ENCODE measurements around the gene ZNF23. TPM values are rescaled to one million over a fixed set of nuclear protein-coding genes. Genes with fewer than 3 reads are reported as not detected.

ZNF23 gene
- total RNA-seq, 1 donor from 2014 or later: 10.5 TPM

DNA sequence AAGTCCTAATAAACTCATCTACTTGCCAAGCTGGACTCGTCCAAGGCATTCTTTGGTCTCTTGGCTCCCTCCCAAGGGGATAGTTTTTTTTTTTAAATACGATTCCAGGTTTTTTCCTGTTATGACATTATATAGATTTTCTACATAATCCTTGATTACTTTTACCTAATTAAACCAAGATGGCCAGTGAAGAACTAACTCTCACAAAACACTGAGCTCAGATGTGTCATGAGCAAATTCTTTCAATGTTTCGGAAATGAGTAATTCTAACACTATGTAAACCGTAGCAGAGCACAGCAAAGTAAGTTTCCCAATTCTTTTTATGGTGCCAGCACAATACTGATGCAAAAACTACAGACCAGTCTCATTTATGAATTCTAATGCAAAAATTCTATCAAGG is 1.8 kb downstream of the ZNF23 start:
- H3K27ac Mint-ChIP-seq (ENCODE audit: unreplicated experiment): peak overlapping the region; percentile 9
- no peaks in the 10 kb centered on the region for H3K9me3 Mint-ChIP-seq (ENCODE audit: unreplicated experiment)
- TF ChIP-seq, protein P1, sequence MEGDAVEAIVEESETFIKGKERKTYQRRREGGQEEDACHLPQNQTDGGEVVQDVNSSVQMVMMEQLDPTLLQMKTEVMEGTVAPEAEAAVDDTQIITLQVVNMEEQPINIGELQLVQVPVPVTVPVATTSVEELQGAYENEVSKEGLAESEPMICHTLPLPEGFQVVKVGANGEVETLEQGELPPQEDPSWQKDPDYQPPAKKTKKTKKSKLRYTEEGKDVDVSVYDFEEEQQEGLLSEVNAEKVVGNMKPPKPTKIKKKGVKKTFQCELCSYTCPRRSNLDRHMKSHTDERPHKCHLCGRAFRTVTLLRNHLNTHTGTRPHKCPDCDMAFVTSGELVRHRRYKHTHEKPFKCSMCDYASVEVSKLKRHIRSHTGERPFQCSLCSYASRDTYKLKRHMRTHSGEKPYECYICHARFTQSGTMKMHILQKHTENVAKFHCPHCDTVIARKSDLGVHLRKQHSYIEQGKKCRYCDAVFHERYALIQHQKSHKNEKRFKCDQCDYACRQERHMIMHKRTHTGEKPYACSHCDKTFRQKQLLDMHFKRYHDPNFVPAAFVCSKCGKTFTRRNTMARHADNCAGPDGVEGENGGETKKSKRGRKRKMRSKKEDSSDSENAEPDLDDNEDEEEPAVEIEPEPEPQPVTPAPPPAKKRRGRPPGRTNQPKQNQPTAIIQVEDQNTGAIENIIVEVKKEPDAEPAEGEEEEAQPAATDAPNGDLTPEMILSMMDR (IDR thresholded peaks at IDR 0.05): no peak
- peaks cover 16% of the 10 kb centered on the region for H3K36me3 Mint-ChIP-seq (ENCODE audit: unreplicated experiment)
- H3K27me3 Mint-ChIP-seq (ENCODE audit: unreplicated experiment): no peaks in the 10 kb centered on the region
- DNase-seq (ENCODE audit: extremely low spot score, unreplicated experiment): no peak
- H3K4me3 Mint-ChIP-seq (ENCODE audit: unreplicated experiment): peak overlapping the region; percentile 51
- peaks cover 23% of the 10 kb centered on the region for H3K4me1 Mint-ChIP-seq (ENCODE audit: unreplicated experiment)

DNA sequence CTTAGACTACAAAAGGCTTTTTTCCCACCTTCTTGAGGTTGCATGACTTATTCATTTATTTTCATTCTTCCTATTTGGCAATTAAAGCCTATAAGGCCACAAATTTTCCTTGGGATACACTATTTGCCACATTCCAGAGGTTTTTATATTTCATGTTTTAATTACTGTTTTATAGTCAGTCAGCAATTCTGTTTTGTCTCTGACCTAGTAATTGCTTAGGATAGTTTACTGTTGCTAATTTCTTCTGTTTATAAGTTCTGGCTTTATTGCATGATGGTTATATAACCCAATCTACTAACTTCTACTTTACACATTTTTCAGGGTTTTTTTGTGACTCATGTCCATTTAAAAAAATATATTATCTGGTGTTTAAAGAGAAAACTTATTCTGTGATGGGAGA is 2.5 kb downstream of the ZNF23 start:
- Mint-ChIP-seq H3K27ac (ENCODE audit: unreplicated experiment) (no peak overlapping the region), H3K4me1 (ENCODE audit: unreplicated experiment) (peaks cover 23% of the 10 kb centered on the region), H3K9me3 (ENCODE audit: unreplicated experiment) (peaks cover 6% of the 10 kb centered on the region), H3K4me3 (ENCODE audit: unreplicated experiment) (no peak overlapping the region), H3K36me3 (ENCODE audit: unreplicated experiment) (peaks cover 23% of the 10 kb centered on the region), H3K27me3 (ENCODE audit: unreplicated experiment) (no peaks in the 10 kb centered on the region)
- DNase-seq (ENCODE audit: extremely low spot score, unreplicated experiment): no peak
- TF ChIP-seq, protein P1 (IDR thresholded peaks at IDR 0.05): no peak

DNA sequence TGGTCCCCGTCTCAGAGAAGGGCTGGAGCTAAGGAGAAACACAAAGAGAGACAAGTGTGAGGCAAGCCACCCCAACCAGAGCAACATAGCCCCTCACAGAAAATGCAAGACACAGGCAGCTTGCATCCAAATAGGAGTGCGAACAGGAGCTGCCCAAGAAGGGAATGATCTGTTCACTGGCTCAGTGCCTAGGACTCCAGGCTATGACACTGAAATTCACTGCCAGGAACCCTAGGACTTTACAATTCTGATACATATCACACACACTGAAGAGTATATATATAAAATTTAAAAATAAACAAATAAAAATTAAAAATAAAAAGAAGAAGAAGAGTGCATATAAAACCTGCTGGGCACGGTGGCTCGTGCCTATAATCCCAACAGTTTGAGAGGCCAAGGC is 5.2 kb downstream of the ZNF23 start:
- peaks cover 21% of the 10 kb centered on the region for H3K9me3 Mint-ChIP-seq (ENCODE audit: unreplicated experiment)
- DNase-seq (ENCODE audit: extremely low spot score, unreplicated experiment): no peak
- TF ChIP-seq, protein P1 (IDR thresholded peaks at IDR 0.05): no peak
- H3K36me3 Mint-ChIP-seq (ENCODE audit: unreplicated experiment): peaks cover 49% of the 10 kb centered on the region
- no peaks in the 10 kb centered on the region for H3K27me3 Mint-ChIP-seq (ENCODE audit: unreplicated experiment)
- no peak overlapping the region for H3K27ac Mint-ChIP-seq (ENCODE audit: unreplicated experiment)
- no peak overlapping the region for H3K4me3 Mint-ChIP-seq (ENCODE audit: unreplicated experiment)
- peaks cover 16% of the 10 kb centered on the region for H3K4me1 Mint-ChIP-seq (ENCODE audit: unreplicated experiment)

DNA sequence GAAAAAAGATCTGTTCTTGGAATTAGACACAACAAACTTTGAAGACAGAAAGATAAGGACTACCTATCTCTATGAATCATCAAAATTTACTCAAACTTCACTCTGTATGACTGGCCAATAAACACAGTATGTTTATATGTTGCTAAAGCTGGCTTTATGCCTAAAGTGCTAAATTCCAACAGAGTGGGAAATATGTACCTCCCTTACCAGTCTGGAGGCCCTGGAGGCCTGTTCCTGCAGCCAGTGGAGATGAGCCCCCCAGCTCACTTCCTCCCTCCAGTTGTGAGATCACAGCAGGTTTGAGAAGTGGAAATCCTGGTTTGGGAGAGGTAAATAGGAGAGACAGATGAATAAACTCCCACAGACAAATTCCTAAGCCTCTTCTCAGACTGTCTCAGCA is 9.0 kb downstream of the ZNF23 start:
- no peak overlapping the region for H3K27ac Mint-ChIP-seq (ENCODE audit: unreplicated experiment)
- no peak overlapping the region for H3K4me3 Mint-ChIP-seq (ENCODE audit: unreplicated experiment)
- DNase-seq (ENCODE audit: extremely low spot score, unreplicated experiment): no peak
- H3K9me3 Mint-ChIP-seq (ENCODE audit: unreplicated experiment): peaks cover 41% of the 10 kb centered on the region
- peaks cover 87% of the 10 kb centered on the region for H3K36me3 Mint-ChIP-seq (ENCODE audit: unreplicated experiment)
- H3K27me3 Mint-ChIP-seq (ENCODE audit: unreplicated experiment): no peaks in the 10 kb centered on the region
- TF ChIP-seq, protein P1 (IDR thresholded peaks at IDR 0.05): no peak
- H3K4me1 Mint-ChIP-seq (ENCODE audit: unreplicated experiment): no peaks in the 10 kb centered on the region

DNA sequence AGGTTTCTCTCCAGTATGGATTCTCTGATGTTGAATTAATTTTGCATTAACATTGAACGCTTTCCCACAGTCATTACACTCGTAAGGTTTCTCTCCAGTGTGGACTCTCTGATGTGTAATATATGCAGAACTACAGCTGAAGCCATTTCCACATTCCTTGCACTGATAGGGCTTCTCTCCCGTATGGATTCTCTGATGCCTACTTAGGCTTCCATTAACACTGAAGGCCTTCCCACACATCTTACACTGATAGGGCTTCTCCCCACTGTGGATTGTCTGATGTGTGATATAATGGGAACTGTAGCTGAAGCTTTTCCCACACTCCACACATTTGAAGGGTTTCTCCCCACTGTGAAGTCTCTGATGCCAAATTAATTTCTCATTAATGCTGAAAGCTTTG is 13.0 kb downstream of the ZNF23 start:
- peaks cover 54% of the 10 kb centered on the region for H3K9me3 Mint-ChIP-seq (ENCODE audit: unreplicated experiment)
- H3K27ac Mint-ChIP-seq (ENCODE audit: unreplicated experiment): no peak overlapping the region
- no peak overlapping the region for H3K4me3 Mint-ChIP-seq (ENCODE audit: unreplicated experiment)
- TF ChIP-seq, protein P1 (IDR thresholded peaks at IDR 0.05): no peak
- no peaks in the 10 kb centered on the region for H3K27me3 Mint-ChIP-seq (ENCODE audit: unreplicated experiment)
- DNase-seq (ENCODE audit: extremely low spot score, unreplicated experiment): no peak
- peaks cover 69% of the 10 kb centered on the region for H3K36me3 Mint-ChIP-seq (ENCODE audit: unreplicated experiment)
- H3K4me1 Mint-ChIP-seq (ENCODE audit: unreplicated experiment): no peaks in the 10 kb centered on the region
